Left lung (tissue), 14 donors: ENCODE data around the gene MYZAP. TPM values are rescaled to one million over a fixed set of nuclear protein-coding genes. Genes with fewer than 3 reads are reported as not detected.

Source experiments
- ATAC-seq: fragments of 200-7000 bp; cut with Tn5 transposase; one replicate; pipeline ENCODE4 v1.9.1; 2020; ENCODE audit warnings: moderate library complexity
- DNase-seq, 4 donors: peaks; one replicate each; pipeline ENCODE4 v3.0.0-alpha.2; 2013 to 2020
- H3K27ac ChIP-seq, 2 donors: fragments of 200-600 bp; sonication (generic) in 1 of 2; one replicate each; pipeline versions ENCODE4 v1.5.0 to v1.8.0; 2020 to 2021
- H3K27me3 ChIP-seq, 2 donors: fragments of 200-600 bp; sonication (generic) in 1 of 2; one replicate each; pipeline versions ENCODE4 v1.5.0 to v1.8.0; 2020 to 2021
- H3K36me3 ChIP-seq, 2 donors: fragments of 200-600 bp; sonication (generic) in 1 of 2; one replicate each; pipeline versions ENCODE4 v1.5.0 to v1.8.0; 2020 to 2021
- H3K4me1 ChIP-seq, 2 donors: fragments of 200-600 bp; one replicate each; pipeline ENCODE4 v1.8.0; 2021
- H3K4me3 ChIP-seq, 2 donors: fragments of 200-600 bp; sonication (generic) in 1 of 2; one replicate each; pipeline versions ENCODE4 v1.5.0 to v1.8.0; 2020 to 2021; ENCODE audit warnings: mild to moderate bottlenecking in 1 of 2
- H3K9me3 ChIP-seq, 2 donors: fragments of 200-600 bp; sonication (generic) in 1 of 2; one replicate each; pipeline versions ENCODE4 v1.5.0 to v1.8.0; 2020 to 2021
- CTCF ChIP-seq, 2 donors: fragments of 200-600 bp; sonication (generic) in 1 of 2; IDR thresholded peaks; one replicate each; pipeline versions ENCODE4 v1.5.0 to v1.8.0; 2021; ENCODE audit warnings: antibody characterized with exemption in 2 of 2
- intact Hi-C, 2 donors: fragments of 100-400 bp; cut with DNase I; formaldehyde crosslinking; loops; one replicate each; pipeline versions ENCODE4 v1.11.2 to v1.14.2; 2022
- long read RNA-seq, 12 donors: library from polyadenylated mRNA in 2 of 12; unstranded in 2 of 12; transcript quantifications; one replicate each; pipeline ENCODE4 v2.0.0 and lab custom pipeline, GENCODE V29; 2019 to 2026
- polyA plus RNA-seq, 6 donors: library from polyadenylated mRNA; unstranded; fragments of 120-200 nt; gene quantifications; one replicate each; pipeline ENCODE4 v1.2.1, GENCODE V29; 2013; ENCODE audit not compliant: insufficient read length in 6 of 6
- total RNA-seq, 2 donors: library from RNA; stranded (reverse); fragmentation: NEBNext Ultra II Directional; extraction: Animal tissue kit (Norgen Biotek cat#: 25700); gene quantifications; one replicate each; pipeline ENCODE4 v1.2.1, GENCODE V29; 2021
- donor health status: DM: no; HTN: yes; CAD: no.
- donor health status: DM: no; HTN: no; CAD: no.

MYZAP gene
- total RNA-seq, result 10 to 100 TPM; 17.1 to 20.0 TPM
- polyA plus RNA-seq, result 10 to 100 TPM; 60.9 to 66.1 (median 64.4) TPM
- long read RNA-seq, donor 1, transcript MYZAP-201 (13 exons, 2,361 nt), result major isoform, 21 of 22 reads
- long read RNA-seq, donor 1, partial matches to known transcripts, result 0 of 22 reads
- long read RNA-seq, donor 1, other reads (novel, unspliced or antisense), result 0 of 22 reads
- long read RNA-seq, donor 2, transcript MYZAP-201 (13 exons, 2,361 nt), result major isoform, 5 of 5 reads
- long read RNA-seq, donor 2, partial matches to known transcripts, result 0 of 5 reads
- long read RNA-seq, donor 2, other reads (novel, unspliced or antisense), result 0 of 5 reads
- long read RNA-seq, donor 3, transcript MYZAP-201 (13 exons, 2,361 nt), result major isoform, 15 of 16 reads
- long read RNA-seq, donor 3, partial matches to known transcripts, result 0 of 16 reads
- long read RNA-seq, donor 3, other reads (novel, unspliced or antisense), result 0 of 16 reads
- long read RNA-seq, donor 4, partial matches to known transcripts, result 0 of 4 reads
- long read RNA-seq, donor 4, other reads (novel, unspliced or antisense), result 0 of 4 reads
- long read RNA-seq, donor 5, transcript MYZAP-201 (13 exons, 2,361 nt), result major isoform, 21 of 37 reads
- long read RNA-seq, donor 5, partial matches to known transcripts, result 16 of 37 reads
- long read RNA-seq, donor 5, other reads (novel, unspliced or antisense), result 0 of 37 reads
- long read RNA-seq, donor 6, transcript MYZAP-201 (13 exons, 2,361 nt), result major isoform, 22 of 22 reads
- long read RNA-seq, donor 6, partial matches to known transcripts, result 0 of 22 reads
- long read RNA-seq, donor 6, other reads (novel, unspliced or antisense), result 0 of 22 reads
- long read RNA-seq, donor 7, transcript MYZAP-201 (13 exons, 2,361 nt), result major isoform, 8 of 9 reads
- long read RNA-seq, donor 7, partial matches to known transcripts, result 0 of 9 reads
- long read RNA-seq, donor 7, other reads (novel, unspliced or antisense), result 0 of 9 reads
- long read RNA-seq, donor 8, transcript MYZAP-201 (13 exons, 2,361 nt), result major isoform, 13 of 13 reads
- long read RNA-seq, donor 8, partial matches to known transcripts, result 0 of 13 reads
- long read RNA-seq, donor 8, other reads (novel, unspliced or antisense), result 0 of 13 reads
- long read RNA-seq, donor 9, partial matches to known transcripts, result 0 of 1 reads
- long read RNA-seq, donor 9, other reads (novel, unspliced or antisense), result 0 of 1 reads
- long read RNA-seq, donor 10, transcript MYZAP-201 (13 exons, 2,361 nt), result major isoform, 5 of 7 reads
- long read RNA-seq, donor 10, partial matches to known transcripts, result 1 of 7 reads
- long read RNA-seq, donor 10, other reads (novel, unspliced or antisense), result 0 of 7 reads
- long read RNA-seq, donor 11, result 0 reads
- long read RNA-seq, donor 12, transcript MYZAP-201 (13 exons, 2,361 nt), result major isoform, 15 of 21 reads
- long read RNA-seq, donor 12, partial matches to known transcripts, result 6 of 21 reads
- long read RNA-seq, donor 12, other reads (novel, unspliced or antisense), result 0 of 21 reads

- TF ChIP-seq CTCF (IDR thresholded peaks at IDR 0.05), result no peak
- H3K36me3 ChIP-seq, result no peaks in the 10 kb centered on the region
- H3K9me3 ChIP-seq, result no peaks in the 10 kb centered on the region
- DNase-seq, result peak in 3 of 4 donors; percentile 45 to 89 (median 53)
- H3K4me3 ChIP-seq, result peak within 1 kb of the TSS; percentile 36 to 57
- H3K27ac ChIP-seq, result peak within 1 kb of the TSS; percentile 67 to 73
- peaks cover 0 to 24% of the 10 kb centered on the region in 2 donors for H3K27me3 ChIP-seq
- peak; percentile 94 for ATAC-seq
- peaks cover 5 to 17% of the 10 kb centered on the region in 2 donors for H3K4me1 ChIP-seq
- intact Hi-C loops, result no loop called here
These were observed at the start of gene MYZAP for GRCh38 chr15:57591822-57592367. Gene MYZAP, plus strand, starts transcription at chr15:57591904. Its CDS starts 131 bp downstream, at chr15:57592035.

- Histone ChIP-seq H3K4me3 (no peak overlapping the region), H3K9me3 (no peaks in the 10 kb centered on the region), H3K36me3 (peaks cover 0 to 11% of the 10 kb centered on the region in 2 donors), H3K4me1 (no peaks in the 10 kb centered on the region), H3K27me3 (no peaks in the 10 kb centered on the region), H3K27ac (no peak overlapping the region)
- DNase-seq (no peak), ATAC-seq (peak; percentile 10)
- intact Hi-C loops, result loop anchor here in 1 of 2 donors (5.0 kb wide), 1 partner anchor 200 kb away; no protein-coding TSS in a partner anchor
- no peak for TF ChIP-seq CTCF (IDR thresholded peaks at IDR 0.05)
These were observed 49.2 kb upstream of the MYZAP start for GRCh38 chr15:57542505-57542817.

GRCh38 chr15:57544848-57545480, 46.7 kb upstream of the MYZAP start:
- H3K36me3 ChIP-seq, result peaks cover 0 to 14% of the 10 kb centered on the region in 2 donors
- no peak overlapping the region for H3K4me3 ChIP-seq
- no peak for TF ChIP-seq CTCF (IDR thresholded peaks at IDR 0.05)
- no peak overlapping the region for H3K27ac ChIP-seq
- H3K9me3 ChIP-seq, result no peaks in the 10 kb centered on the region
- ATAC-seq (no peak), DNase-seq (no peak)
- intact Hi-C loops, result loop anchor here in 1 of 2 donors (5.0 kb wide), 1 partner anchor 203 kb away; no protein-coding TSS in a partner anchor
- no peaks in the 10 kb centered on the region for H3K27me3 ChIP-seq
- H3K4me1 ChIP-seq, result peaks cover under 1 to 1% of the 10 kb centered on the region in 2 donors

- intact Hi-C loops, result no loop called here
- ATAC-seq, result no peak
- peaks cover 0 to 14% of the 10 kb centered on the region in 2 donors for H3K36me3 ChIP-seq
- H3K4me3 ChIP-seq, result no peak overlapping the region
- H3K27ac ChIP-seq, result no peak overlapping the region
- DNase-seq, result no peak
- H3K9me3 ChIP-seq, result no peaks in the 10 kb centered on the region
- H3K27me3 ChIP-seq, result no peaks in the 10 kb centered on the region
- no peak for TF ChIP-seq CTCF (IDR thresholded peaks at IDR 0.05)
- H3K4me1 ChIP-seq, result peaks cover 8 to 10% of the 10 kb centered on the region in 2 donors
These were observed 45.7 kb upstream of the MYZAP start for GRCh38 chr15:57545995-57546394.
